Cerebellar nuclear complex (tissue), 1 donor: ENCODE data around the gene PKD1.
"Not testable (repeated sequence)": the region's sequence is repeated elsewhere in the genome, so short reads cannot be mapped to it uniquely, and the experiment has no call there.

Source experiments
- DNase-seq, 2 experiments: peaks; one replicate each; lab custom pipeline; 2025; lab: John Stamatoyannopoulos, UW

The PKD1 gene

GRCh38 chr16:2150418-2151187 lies 14.9 kb upstream of the PKD1 start:
- DNase-seq, result no peak

DNA sequence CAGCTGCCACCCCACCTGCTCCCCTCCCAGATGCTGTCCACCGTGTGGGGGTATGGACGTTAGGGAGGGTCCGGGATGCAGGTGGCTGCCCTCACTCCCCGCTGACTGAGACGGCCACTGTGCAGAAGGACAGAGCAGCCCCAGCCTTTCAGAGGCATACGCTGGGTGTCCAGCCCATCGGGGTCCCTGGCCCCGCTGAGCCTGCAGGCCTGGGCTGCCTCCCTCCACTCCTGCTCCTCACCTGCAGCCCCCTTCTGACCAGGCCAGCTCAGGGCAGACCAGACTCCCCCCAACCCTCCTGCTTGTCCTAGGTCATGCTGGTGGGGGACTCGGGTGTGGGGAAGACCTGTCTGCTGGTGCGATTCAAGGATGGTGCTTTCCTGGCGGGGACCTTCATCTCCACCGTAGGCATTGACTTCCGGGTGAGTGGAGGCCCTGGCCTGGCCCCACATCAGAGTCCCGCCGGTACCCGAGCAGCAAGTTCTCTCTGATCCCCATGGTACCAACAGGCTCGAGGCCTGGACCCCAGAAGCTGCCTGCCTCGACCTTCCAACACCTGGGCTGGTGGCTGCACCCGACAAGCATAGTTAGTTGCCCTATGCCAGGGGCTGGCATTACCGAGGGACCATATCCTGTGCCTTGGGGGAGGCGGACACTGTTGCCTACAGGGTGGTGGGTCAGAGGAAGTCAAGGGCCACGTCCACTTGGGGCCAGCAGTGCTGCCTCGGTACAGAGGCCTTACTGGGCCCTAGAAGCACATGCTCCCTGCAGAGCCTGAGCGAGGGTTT lies 14.1 kb upstream of the PKD1 start:
- no peak for DNase-seq

GRCh38 chr16:2148714-2149629 lies 13.3 kb upstream of the PKD1 start:
- no peak for DNase-seq

DNA sequence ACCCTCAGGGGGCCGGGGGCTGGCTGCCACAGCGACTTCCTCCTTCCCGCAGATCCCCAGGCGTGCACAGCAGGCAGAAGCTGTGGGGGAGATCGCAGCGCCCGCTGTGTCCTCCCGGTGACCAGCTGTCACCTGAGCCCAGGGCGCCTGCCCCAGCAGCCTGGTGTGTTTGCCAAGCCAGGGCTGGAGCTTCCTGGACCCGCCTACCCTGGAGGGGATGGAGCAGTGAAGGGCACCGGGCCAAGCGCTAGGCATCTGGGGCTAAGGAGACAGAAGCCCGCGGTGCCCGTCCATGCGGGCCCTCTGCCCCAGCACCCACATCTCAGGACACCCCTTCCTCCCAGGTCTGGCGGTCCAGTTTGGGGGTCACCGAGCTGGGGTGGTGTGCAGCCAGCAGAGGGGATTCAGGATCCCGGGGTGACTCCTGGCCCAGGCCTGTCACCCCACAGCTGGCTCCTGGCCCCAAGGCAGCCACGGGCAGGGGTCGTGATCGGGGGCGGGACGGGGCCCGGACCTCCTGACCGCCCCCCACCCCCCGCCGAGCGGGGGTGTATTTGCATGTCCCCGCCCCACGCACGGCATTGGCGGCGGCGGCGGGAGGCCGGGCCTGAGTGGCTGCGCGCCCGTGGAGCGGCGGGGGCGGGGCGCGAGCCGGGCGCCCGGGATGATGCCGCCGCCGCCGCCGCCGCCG lies 12.4 kb upstream of the PKD1 start, which contains the start of gene RAB26:
RAB26 (plus strand) TSS at position 645 of the 691 bp plus-strand sequence. CDS start 159 bp downstream, outside the sequence.
- DNase-seq, result peak in 1 of 2 experiments; percentile 32

DNA sequence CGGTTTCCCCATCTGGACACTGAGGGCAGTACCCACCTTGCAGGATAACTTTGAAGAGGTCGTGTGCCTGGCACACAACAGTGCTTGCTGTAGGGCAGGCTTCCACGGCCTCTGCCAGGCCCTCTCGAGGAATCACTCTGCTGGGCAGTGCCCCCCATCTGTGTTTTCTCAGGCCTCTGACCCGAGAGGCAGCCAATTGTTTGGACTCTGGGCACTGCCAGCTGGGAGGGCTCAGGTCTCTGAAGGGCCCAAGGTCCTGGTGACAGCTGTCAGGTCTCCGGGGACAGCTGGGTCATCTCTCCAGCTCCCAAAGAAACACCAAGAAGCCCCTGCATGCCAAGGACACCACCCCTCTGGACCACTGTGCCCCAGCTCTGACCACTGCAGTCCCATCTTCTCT lies 11.7 kb upstream of the PKD1 start:
- DNase-seq, result no peak

DNA sequence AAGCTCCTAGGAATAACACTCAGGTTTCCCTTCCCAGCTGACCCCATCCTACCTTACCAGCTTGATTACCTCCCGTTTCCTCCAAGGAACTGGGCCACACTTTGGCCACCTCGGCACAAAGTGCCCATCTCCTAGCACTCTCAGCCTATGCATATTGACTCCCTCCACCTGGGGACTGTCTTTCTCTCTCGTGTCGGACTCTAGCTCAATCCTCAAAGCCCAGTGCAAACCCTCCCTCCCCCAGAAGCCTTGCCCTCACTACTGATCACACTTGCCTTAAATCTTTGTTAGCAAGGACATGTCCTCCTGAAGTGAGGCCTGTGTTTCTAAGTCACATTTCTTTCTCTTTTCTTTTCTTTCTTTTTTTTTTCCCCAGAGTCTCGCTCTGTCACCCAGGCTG lies 10.1 kb upstream of the PKD1 start:
- DNase-seq, result no peak

DNA sequence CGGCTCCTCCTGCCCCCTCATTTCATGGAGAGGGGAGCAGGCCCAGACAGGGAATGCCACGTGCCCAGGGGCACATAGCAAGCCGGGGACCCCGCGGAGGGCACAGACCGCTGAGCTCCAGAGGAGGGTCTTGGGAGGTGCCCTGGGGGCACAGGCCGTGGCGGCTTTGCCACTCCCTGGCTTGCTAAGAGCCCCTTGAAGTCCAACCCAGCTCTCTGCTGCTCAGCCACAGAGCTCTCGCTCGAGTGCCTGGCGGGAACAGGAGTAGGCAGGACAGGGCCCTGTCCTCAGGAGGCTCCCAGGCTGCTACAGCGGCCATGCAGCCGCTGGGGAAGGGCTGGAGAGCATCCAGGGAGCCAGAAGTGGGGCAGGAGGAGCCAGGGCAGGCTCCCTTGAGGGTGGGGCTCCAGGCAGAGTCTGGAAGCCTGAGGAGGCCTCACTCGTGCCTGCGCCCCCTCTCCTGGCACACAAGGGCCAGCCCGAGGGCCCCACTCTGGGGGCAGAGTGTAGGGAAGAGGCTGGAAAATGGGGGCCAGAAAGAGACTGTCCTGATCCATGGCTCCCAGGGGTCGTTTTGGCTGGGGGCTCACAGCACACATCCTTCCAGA lies 8.3 kb upstream of the PKD1 start:
- no peak for DNase-seq

DNA sequence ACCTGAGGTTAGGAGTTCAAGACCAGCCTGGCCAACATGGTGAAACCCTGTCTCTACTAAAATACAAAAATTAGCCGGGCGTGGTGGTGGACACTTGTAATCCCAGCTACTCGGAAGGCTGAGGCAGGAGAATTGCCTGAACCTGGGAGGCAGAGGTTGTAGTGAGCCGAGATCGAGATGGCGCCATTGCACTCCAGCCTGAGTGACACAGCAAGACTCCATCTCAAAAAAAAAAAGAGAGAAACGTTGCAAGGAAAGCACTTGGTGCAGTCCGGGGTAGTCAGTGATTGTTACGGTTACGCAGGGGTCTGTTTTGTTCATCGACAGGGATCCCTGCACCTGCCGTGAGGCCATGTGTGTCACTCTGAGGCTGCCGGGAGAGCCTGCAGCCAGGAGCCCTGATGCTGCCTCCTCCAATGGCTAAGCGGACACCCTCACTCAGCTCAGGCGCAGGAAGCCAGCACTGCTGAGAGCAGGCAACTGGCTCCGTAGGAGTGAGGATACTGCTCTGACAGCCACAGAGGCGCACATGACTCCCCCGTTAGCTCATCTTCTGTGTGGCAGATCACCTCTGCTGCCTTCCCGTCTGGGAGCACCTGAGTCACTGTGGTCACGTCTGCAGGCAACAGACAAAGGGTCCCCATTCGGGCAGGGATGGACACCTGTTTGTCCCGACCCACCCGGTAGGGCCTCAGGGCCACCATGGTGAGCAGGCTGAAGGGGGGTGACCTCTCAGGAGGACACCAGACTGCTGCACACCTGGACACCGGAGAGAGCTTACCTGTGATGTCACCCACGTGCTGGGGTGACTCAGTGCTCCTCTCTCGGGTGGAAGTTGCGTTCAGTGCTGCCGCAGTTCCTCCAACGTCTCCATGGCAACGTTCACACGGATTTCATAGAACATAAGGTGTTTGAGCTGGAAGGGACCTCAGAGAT lies 7.5 kb upstream of the PKD1 start:
- DNase-seq, result peak in 1 of 2 experiments; percentile 49

GRCh38 chr16:2135071-2135470 lies 627 bp downstream of the PKD1 start:
- not testable (repeated sequence) for DNase-seq

- not testable (repeated sequence) for DNase-seq
Measured at GRCh38 chr16:2133797-2134196, 1.9 kb downstream of the PKD1 start.

DNA sequence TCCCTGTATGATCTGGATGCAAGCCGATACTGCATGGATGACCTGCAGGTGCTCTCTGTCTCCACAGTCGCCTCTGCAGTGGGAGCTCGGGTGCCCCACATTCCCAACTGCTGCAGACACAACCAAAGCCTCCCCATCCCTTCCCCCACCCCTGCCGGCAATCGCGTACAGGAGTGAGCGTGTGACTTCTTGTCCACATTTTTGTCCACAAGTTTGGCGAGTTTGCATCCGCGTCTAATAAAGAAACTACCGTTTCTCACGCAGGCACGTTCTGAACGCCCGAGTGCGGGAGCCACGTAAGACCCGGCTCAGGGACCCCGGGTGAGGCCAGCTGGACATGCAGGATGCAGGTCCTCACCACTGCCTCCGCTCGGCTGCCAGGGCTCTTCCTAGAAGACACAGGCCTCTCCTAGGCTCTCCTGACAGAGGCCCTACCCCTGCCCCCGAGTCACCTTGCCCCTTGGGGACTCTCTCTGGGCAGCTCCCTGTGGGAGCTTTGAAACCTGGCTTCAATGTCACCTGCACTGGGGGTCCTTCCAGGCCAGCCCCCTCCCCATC lies 5.7 kb downstream of the PKD1 start:
- DNase-seq, result not testable (repeated sequence)

DNA sequence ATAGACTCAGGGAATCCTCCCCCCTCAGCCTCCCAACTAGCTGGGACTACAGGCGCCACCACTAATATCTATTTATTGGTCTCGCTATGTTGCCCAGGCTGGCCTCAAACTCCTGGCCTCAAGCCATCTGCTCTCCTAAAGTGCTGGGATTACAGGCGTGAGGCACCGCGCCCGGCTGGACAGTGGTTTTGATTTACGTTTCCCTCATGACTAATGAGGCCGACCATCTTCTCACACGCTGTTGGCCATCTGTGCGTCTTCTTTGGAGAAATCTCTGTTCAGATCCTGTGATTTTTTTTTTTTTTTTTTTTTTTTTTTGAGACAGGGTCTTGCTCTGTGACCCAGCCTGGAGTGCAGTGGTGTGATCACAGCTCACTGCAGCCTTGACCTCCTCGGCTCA lies 6.4 kb downstream of the PKD1 start:
- DNase-seq, result not testable (repeated sequence)

GRCh38 chr16:2127630-2128280 lies 7.9 kb downstream of the PKD1 start:
- DNase-seq, result not testable (repeated sequence)

DNA sequence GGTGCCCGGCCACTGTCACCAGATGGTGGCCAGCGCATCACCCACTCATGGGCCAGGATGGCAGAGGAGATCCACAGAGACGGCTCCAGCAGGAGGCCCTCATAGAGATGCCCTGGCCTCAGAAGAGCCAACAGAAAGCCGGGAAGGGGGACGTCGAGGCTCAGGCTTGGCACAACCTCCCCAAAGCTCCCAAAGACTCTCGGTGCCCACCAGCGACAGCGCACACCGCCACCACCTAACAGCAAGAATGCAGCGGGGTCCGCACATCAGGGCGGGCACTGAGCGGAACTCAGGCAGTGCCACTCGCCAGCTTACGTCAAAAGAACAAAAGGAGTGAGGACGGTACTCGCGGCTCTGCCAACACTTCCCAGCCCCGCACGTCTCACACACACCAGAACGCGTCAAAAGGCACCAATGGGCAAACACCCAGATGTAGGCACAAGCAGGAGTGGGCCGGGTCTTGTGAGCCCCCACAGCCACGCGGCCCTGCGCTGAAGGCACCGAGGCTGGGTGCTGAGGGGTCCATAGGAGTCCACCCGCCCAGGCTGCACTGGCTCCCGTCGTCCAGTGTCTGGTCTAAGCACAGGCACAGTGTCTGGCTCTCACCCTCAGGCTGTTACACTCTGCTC lies 8.7 kb downstream of the PKD1 start:
- not testable (repeated sequence) for DNase-seq

DNA sequence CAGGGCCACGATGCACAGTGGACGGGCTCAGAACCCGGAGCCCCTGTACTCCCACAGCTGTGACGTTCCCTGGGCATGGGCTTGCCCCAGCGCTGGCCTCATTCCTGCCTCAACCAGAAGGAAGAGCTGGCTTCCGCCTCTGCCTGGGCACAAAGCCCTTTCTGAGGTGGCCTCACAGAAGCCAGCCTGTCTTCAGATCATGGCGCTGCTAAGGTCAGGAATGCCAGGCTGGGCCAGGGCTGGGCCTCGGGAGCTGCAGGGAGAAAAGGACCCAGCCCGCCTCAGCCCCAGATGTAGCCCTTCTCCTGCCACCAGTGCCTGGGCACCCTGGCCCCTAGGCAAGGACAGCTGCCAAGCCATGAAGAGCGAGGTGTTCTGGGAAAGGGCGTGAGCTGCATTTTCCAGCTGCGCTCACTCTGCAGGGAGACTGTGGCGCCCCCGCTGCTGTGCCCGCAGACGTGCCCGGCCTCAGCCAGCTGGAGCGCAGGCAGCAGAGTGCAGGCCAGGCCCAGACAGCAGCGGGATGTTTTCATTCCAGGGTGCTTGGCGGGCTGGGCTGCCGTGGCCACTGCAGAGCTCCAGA lies 9.4 kb downstream of the PKD1 start:
- DNase-seq, result not testable (repeated sequence)

- not testable (repeated sequence) for DNase-seq
Measured at GRCh38 chr16:2125609-2126008, 10.1 kb downstream of the PKD1 start.

DNA sequence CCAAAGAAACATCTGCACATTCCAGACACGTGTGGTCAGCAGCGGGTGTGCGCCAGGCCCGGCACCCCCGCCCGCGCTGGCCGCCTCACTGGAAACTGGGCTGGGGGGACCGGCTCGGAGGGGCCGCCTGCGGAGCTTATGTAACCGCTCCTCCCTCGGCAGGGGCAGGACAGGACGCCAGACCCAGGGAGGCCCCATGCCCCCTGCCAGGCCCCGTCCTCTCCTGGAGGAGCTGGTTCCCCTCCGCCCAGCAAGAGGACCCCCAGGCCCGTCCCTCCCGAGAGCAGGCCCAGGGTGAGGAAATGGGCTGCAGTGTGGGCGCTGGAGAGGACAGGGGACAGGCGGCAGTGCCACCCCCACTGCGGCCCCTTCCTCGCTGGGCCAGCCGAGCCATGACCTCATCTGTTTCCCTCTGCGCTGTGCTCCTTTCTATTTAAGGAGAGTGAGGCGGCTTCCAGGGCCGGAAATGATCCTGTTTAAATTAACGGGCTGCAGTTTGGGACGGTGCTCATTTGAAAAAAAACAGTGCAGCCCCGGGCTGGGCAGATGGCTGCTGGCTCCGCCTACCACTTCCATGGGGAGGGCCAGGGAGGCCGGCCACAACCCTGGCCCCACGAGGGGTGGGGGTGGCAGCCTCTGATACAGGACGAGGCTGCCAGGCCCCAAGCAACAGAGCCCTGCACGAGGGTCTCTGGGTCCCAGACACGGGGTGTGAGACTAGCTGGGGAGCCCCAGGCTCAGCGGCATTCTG lies 10.8 kb downstream of the PKD1 start:
- DNase-seq, result peak in 1 of 2 experiments; percentile 62
